NCI-H748 (cell line): ENCODE results near the gene ZNF324B.
"Not testable (repeated sequence)": the region's sequence is repeated elsewhere in the genome, so short reads cannot be mapped to it uniquely, and the experiment has no call there.

ENCODE experiments used
- DNase-seq: peaks from one replicate; lab custom pipeline; 2025; ENCODE audit not compliant: unreplicated experiment; lab: John Stamatoyannopoulos, UW

ZNF324B gene

DNA sequence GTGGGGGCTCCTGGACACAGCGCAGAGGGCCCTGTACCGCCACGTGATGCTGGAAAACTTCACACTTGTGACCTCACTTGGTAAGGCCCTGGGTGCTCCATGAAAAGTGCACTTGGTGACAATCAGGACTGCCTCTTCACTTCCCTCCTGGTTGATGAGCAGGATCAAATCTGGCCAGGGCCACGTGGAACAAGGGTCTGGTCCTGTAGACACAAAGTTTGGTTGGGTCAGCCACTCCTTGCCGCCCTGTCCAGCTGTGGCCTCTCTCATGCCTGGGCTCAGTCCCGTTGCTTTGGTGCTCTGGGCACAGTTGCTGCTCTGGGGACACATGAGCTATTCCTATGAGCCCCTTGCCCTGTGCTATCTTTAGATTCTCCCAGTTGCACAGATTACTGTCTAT lies 2.3 kb downstream of the ZNF324B start:
- DNase-seq, result no peak

- DNase-seq, result no peak
These were observed 3.9 kb downstream of the ZNF324B start for GRCh38 chr19:58455306-58455705.

GRCh38 chr19:58456111-58456510 lies 4.7 kb downstream of the ZNF324B start:
- DNase-seq, result no peak

- DNase-seq, result no peak
These were observed 8.6 kb downstream of the ZNF324B start for GRCh38 chr19:58460039-58460438.

GRCh38 chr19:58466089-58466759 lies 14.8 kb downstream of the ZNF324B start:
- no peak for DNase-seq

DNA sequence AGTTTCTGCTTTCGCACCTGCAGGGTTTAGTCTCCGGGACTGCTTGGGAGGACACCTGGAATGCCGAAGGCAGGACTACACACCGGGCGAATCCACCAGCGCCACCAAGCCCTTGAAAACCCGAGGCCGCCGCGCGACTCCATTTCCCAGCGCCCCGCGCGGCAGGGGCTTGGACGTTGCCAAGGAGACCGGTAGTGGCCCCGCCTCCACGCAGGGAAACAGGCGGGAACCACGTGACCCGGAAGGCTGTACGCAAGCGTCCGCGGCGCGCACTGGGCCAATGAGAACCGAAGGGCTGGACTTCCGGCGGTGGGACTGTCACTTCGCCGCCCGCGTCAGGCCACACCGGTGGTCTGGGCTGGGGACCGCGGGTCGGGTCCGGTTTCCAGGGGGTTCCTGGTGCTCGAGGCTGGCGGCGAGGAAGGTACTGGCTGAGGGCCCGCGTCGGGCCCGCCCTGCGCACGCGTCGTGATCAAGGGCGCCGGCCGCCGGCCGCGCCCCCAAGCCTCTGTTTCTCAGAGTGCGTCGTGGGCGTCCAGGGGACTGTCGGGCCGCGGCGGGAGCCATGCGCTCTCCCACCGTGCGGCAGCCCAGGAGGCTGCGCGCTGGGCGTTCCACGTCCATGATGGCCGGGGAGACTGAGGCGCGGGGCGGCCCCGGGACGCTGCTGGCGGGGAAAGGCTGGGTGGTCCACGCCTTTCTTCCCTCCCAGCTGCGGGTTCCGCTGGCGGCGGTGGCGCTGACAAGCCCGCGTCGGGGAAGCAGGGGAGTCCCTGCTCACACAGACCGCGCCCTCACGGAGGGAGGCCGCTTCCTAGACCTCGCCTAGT lies 15.6 kb downstream of the ZNF324B start, which contains the start of gene ZNF324:
ZNF324 (plus strand) TSS at position 321 of the 830 bp plus-strand sequence. CDS start 2,106 bp downstream, outside the sequence.
- peak; percentile 99 for DNase-seq

DNA sequence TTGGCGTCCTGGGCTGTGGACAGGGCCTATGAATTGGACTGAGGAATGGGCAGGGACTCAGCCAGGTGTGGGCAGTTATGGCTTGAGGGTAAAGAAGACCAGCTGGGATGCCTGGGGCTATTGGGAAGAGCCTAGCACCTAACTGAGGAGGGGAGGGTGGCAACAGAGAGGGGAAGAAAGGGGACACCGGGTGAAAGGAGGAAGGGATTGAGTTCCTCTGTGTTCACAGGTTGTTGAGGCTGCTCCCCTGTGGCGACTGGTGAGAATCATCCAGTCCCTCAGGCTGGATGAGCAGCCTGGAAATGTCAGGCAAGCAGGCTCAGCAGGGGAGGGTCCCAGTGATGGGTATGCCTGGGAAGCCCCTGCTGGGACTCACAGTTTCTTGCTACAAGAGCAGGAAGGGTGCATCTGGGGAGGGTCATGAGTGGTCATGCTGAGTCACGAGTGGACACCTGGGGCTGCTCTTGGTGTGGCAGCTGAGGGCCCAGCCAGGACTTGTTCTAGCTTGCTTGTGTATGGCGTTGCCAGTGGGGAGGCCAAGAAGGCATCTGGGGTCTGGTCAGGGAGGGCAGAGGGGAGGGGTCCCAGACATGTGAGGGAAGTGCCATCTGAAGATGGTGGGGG lies 16.9 kb downstream of the ZNF324B start:
- no peak for DNase-seq

DNA sequence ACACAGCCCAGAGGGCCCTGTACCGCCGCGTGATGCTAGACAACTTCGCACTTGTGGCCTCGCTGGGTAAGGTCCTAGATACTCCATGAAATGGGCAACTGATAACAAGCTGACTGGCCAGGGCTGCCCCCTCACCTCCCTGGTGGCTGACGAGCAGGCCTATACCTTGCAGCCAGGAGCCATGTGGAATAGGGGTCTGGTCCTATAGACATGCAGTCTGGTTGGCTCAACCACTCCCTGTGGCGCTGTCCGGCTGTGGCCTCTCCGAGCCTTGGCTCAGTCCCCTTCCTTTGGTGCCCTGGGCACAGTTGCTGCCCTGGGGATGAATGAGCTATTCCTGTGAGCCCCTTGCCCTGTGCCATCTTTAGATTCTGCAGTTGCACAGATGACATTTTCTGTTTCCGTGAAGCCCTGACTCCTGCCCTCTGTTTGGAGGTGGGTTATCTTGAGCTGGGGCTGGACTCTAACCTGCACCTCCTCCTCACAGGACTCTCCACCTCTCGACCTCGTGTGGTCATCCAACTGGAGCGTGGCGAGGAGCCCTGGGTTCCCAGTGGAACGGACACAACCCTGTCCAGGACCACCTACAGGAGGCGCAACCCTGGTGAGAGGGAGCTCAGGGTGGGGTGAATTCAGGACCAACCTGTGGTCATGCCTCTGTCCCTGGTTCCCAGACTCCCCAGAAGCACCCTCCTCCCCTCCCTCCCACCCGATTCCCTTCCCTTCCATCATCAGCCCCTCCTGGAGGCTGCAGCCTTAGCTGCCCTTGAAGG lies 18.0 kb downstream of the ZNF324B start:
- DNase-seq, result no peak

DNA sequence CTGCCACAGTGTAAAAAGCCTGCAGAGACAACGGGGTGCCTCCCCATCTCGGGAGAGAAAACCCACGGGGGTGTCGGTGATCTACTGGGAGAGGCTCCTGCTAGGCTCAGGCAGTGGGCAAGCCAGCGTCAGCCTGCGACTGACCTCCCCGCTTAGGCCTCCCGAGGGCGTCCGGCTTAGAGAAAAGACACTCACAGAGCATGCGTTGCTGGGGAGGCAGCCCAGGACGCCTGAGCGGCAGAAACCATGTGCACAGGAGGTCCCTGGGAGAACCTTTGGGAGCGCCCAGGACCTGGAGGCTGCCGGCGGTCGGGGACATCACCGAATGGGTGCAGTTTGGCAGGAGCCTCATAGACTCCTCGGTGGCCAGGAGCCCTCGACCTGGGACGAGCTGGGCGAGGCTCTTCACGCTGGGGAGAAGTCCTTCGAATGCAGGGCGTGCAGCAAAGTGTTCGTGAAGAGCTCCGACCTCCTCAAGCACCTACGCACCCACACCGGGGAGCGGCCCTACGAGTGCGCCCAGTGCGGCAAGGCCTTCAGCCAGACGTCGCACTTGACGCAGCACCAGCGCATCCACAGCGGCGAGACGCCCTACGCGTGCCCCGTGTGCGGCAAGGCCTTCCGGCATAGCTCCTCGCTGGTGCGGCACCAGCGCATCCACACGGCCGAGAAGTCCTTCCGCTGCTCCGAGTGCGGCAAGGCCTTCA lies 19.6 kb downstream of the ZNF324B start:
- not testable (repeated sequence) for DNase-seq

- no peak for DNase-seq
These were observed 20.3 kb downstream of the ZNF324B start for GRCh38 chr19:58471736-58472135.

DNA sequence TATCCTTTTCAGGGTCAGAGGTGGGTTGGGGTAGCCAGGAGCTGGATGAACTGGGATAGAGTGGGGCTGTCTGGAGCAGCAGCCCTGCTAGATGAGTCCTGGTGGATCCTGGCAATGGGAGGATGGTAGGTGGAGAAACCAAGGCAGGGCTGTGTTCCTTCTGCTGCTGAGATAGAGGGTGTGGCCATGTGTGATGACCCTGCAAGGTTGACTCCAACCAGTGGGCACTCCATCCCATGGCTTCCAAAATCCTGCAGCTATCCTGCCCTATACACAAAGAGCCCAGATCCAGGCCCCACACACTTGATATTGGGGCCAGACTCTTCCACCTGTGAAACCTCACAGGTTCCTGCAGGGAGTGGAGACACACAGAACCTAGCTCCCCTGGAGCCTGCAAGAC lies 22.4 kb downstream of the ZNF324B start:
- no peak for DNase-seq

GRCh38 chr19:58474291-58474996 lies 23.0 kb downstream of the ZNF324B start:
- no peak for DNase-seq

DNA sequence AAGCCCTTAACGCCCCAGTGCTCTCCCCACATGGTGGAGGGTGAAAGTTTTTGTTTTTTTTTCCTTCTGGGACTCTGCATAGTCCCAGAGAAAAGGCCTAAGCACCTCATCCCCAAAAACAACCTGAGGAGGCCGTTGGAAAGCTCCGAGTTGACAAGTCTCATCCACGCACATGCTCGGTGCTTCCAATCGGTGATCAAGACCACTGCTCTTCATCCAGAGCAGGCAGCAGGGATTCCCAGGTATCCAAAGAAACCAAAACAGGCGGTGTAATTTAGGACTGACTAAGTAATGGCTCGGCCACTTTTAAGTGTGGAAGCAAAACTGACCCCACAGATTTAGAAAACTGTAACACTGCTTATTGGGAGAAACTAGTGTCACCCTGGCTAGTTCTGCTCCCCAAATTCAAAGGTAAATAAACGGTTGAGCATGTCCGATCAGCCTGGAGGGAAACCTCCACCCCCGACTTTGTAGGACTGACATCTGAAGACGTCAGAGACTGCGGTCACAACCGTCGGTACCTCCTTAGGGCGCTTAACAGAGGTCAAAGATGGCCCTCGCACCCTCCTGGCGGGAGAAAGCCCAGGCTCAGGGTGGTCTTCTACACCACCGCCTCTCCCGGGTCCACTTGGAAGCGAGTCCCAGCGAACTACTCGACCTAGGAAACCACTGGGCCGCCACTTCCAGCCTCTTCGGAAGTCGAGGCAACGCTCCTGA lies 23.7 kb downstream of the ZNF324B start:
- DNase-seq, result no peak

- DNase-seq, result peak; percentile 99
These were observed 24.5 kb downstream of the ZNF324B start, which contains the start of gene ZNF446 for GRCh38 chr19:58475714-58476497. TSS of gene ZNF446 (plus strand) at chr19:58476352. CDS start at chr19:58477219, 867 bp downstream.

GRCh38 chr19:58476498-58477015 lies 25.1 kb downstream of the ZNF324B start:
- peak; percentile 55 for DNase-seq

DNA sequence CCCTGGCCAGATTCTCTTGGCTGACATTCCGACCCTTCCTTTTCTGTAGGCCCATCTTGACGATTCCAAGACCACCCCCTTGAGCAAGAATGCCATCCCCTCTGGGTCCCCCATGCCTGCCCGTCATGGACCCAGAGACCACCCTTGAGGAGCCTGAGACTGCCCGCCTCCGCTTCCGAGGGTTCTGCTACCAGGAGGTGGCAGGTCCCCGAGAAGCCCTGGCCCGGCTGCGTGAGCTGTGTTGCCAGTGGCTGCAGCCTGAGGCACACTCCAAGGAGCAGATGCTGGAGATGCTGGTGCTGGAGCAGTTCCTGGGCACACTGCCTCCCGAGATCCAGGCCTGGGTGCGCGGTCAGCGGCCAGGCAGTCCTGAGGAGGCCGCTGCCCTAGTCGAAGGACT lies 25.7 kb downstream of the ZNF324B start:
- DNase-seq, result no peak

DNA sequence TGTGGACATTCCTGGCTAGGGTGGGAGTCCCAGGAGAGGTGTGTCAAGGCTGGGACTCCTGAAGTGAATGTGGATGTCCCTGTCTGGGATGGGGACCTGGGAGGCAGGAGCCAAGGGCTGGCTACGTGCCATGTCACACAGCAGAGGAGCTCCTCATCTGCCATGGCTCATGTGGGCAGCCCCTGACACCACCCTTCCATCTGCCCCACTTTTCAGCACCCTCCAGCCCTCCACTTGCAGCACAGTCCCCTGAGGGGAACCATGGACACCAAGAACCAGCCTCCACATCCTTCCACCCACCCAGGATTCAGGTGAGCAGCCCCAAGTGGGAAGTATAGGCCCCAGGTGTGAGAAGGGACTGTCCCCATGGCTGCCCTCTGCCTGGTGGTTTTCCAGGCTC lies 26.4 kb downstream of the ZNF324B start:
- no peak for DNase-seq

GRCh38 chr19:58479303-58479702 lies 27.9 kb downstream of the ZNF324B start:
- no peak for DNase-seq
